Measurements from ENCODE around the gene CUL7. TPM values are rescaled to one million over a fixed set of nuclear protein-coding genes. Genes with fewer than 3 reads are reported as not detected.

The CUL7 gene
- total RNA-seq, 2 experiments from 2014 or later, result 14.1 to 14.9 TPM

DNA sequence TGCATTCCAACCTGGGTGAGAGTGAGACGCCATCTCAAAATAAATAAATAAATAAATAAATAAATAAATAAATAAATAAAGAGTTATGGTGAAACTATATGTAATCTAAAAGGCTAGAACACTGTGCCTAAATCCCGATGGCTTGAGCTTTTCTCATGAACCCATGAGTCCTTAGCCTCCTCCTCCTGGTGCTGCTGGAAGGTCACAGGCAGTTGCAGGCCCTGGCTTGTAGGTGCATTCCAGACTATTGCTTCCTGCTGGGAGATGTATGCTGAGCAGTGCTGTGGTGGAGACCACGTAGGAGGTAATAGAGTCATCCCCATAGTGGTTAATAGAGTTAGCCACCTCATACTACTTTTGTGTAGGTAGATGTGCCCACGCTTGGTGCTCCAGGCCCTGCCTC, 35.0 kb upstream of the CUL7 start:
- Histone ChIP-seq H3K4me1 (ENCODE audit: insufficient read depth, low read length, poor library complexity, severe bottlenecking) (no peaks in the 10 kb centered on the region), H4K20me1 (ENCODE audit: insufficient read depth, low read length) (peaks cover 7% of the 10 kb centered on the region), H2AFZ (ENCODE audit: low read length) (no peak overlapping the region), H3K4me3 (ENCODE audit: low read depth, low read length, poor library complexity, severe bottlenecking) (no peak overlapping the region), H3K9me3 (ENCODE audit: low read length) (no peaks in the 10 kb centered on the region), H3K27ac (ENCODE audit: low read depth, low read length, poor library complexity, severe bottlenecking) (no peak overlapping the region), H3K36me3 (ENCODE audit: insufficient read depth, low read length) (no peaks in the 10 kb centered on the region), H3K4me2 (ENCODE audit: low read length) (no peak overlapping the region), H3K9me2 (ENCODE audit: insufficient read depth, low read length) (no peaks in the 10 kb centered on the region), H3K79me2 (ENCODE audit: insufficient read depth, low read depth, low read length) (no peaks in the 10 kb centered on the region)
- ChIA-PET CTCF (ENCODE audit: unreplicated experiment) (no interaction called here), POLR2A (no interaction called here)
- no peak for DNase-seq (ENCODE audit: low spot score)
- BruUV-seq (replicated peaks), result no TSS peak
- intact Hi-C loops (cut with micrococcal nuclease; ENCODE audit: unreplicated experiment), result no loop called here
- TF ChIP-seq, protein P1, sequence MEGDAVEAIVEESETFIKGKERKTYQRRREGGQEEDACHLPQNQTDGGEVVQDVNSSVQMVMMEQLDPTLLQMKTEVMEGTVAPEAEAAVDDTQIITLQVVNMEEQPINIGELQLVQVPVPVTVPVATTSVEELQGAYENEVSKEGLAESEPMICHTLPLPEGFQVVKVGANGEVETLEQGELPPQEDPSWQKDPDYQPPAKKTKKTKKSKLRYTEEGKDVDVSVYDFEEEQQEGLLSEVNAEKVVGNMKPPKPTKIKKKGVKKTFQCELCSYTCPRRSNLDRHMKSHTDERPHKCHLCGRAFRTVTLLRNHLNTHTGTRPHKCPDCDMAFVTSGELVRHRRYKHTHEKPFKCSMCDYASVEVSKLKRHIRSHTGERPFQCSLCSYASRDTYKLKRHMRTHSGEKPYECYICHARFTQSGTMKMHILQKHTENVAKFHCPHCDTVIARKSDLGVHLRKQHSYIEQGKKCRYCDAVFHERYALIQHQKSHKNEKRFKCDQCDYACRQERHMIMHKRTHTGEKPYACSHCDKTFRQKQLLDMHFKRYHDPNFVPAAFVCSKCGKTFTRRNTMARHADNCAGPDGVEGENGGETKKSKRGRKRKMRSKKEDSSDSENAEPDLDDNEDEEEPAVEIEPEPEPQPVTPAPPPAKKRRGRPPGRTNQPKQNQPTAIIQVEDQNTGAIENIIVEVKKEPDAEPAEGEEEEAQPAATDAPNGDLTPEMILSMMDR (conservative IDR thresholded peaks at IDR 0.05; ENCODE audit: low read length), result no peak
- no peak for TF ChIP-seq EZH2phosphoT487 (IDR thresholded peaks at IDR 0.05; ENCODE audit: borderline replicate concordance, low read depth, low read length)

DNA sequence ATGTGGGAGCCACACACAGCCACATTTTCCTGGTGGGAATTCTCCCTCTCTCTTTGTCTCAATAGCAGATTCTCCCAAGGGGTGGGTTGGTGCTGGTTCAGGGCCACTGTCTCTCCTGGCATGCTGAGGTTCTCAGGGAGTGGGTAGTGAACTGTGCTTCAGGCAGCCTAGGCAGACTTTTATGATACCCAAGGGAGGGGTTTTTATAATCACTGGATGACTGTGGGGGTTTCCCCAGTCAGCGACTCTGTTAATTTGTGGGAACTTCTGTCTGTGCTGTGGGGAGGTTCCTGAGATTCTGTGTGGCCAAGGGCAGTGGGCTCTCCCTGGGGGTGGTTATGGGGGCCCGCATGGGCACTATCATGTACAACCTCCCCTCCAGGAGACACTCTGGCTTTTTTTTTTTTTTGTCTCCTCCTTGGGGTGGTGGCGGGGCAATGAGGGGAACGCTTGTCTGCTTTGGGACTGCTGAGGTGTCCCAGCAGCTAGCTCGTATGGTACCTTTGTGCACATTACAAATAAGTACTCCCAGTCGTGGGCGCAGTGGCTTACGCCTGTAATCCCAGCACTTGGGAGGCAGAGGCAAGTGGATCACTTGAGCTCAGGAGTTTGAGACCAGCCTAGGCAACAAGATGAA, 32.5 kb upstream of the CUL7 start:
- Histone ChIP-seq H3K4me1 (ENCODE audit: insufficient read depth, low read length, poor library complexity, severe bottlenecking) (no peaks in the 10 kb centered on the region), H2AFZ (ENCODE audit: low read length) (no peak overlapping the region), H3K4me2 (ENCODE audit: low read length) (no peak overlapping the region), H3K27ac (ENCODE audit: low read depth, low read length, poor library complexity, severe bottlenecking) (no peak overlapping the region), H3K79me2 (ENCODE audit: insufficient read depth, low read depth, low read length) (no peaks in the 10 kb centered on the region), H3K9me2 (ENCODE audit: insufficient read depth, low read length) (no peaks in the 10 kb centered on the region), H3K9me3 (ENCODE audit: low read length) (no peaks in the 10 kb centered on the region), H3K36me3 (ENCODE audit: insufficient read depth, low read length) (no peaks in the 10 kb centered on the region), H4K20me1 (ENCODE audit: insufficient read depth, low read length) (peaks cover 8% of the 10 kb centered on the region), H3K4me3 (ENCODE audit: low read depth, low read length, poor library complexity, severe bottlenecking) (no peak overlapping the region)
- POLR2A ChIA-PET, result interaction anchor here (0.6 to 1.3 kb wide), 2 partner anchors 394 to 417 kb away, joined by 3 to 4 read pairs; no protein-coding TSS in a partner anchor
- CTCF ChIA-PET (ENCODE audit: unreplicated experiment), result no interaction called here
- intact Hi-C loops (cut with micrococcal nuclease; ENCODE audit: unreplicated experiment), result no loop called here
- no peak for DNase-seq (ENCODE audit: low spot score)
- no TSS peak for BruUV-seq (replicated peaks)
- TF ChIP-seq EZH2phosphoT487 (IDR thresholded peaks at IDR 0.05; ENCODE audit: borderline replicate concordance, low read depth, low read length), result no peak
- TF ChIP-seq, protein P1 (conservative IDR thresholded peaks at IDR 0.05; ENCODE audit: low read length), result no peak
